ENCODE data around the gene TPSB2. TPM values are rescaled to one million over a fixed set of nuclear protein-coding genes. Genes with fewer than 3 reads are reported as not detected.

Gene TPSB2
- total and polyA plus RNA-seq, 2 donors (not counting 1 experiment from before 2014, with no cell fraction given), result not detected

DNA sequence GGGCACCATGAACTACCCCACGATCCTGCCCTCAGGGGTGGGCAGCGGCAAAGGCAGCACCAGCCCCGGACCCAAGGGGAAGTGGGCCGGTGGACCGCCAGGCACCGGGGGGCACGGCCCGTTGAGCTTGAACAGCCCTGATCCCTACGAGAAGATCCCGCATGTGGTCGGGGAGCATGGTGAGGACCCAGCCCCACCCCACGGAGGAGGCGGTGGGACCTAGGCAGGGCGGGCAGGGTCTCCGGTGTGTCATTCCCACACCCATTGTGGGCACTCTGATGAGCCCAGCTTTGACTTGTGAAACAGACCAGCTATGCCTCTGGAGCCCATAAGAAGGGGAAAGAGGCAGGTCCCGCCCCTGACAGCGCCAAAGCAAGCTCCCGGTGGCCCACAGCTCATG, 27.7 kb downstream of the TPSB2 start:
- no peak for TF ChIP-seq EZH2 (IDR thresholded peaks at IDR 0.05; ENCODE audit: low read length, missing control alignments)
- TF ChIP-seq, protein P1, sequence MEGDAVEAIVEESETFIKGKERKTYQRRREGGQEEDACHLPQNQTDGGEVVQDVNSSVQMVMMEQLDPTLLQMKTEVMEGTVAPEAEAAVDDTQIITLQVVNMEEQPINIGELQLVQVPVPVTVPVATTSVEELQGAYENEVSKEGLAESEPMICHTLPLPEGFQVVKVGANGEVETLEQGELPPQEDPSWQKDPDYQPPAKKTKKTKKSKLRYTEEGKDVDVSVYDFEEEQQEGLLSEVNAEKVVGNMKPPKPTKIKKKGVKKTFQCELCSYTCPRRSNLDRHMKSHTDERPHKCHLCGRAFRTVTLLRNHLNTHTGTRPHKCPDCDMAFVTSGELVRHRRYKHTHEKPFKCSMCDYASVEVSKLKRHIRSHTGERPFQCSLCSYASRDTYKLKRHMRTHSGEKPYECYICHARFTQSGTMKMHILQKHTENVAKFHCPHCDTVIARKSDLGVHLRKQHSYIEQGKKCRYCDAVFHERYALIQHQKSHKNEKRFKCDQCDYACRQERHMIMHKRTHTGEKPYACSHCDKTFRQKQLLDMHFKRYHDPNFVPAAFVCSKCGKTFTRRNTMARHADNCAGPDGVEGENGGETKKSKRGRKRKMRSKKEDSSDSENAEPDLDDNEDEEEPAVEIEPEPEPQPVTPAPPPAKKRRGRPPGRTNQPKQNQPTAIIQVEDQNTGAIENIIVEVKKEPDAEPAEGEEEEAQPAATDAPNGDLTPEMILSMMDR (conservative IDR thresholded peaks at IDR 0.05 in 1 of 2, IDR thresholded peaks at IDR 0.05 in 1 of 2; ENCODE audit: low read depth in 1 of 2, low read length in 2 of 2), result no peak
- H3K36me3 ChIP-seq (ENCODE audit: control insufficient read depth, insufficient read depth, low read length), result no peaks in the 10 kb centered on the region
- H3K4me2 ChIP-seq (ENCODE audit: extremely low read depth, insufficient read depth, low read length), result no peak overlapping the region
- no peak overlapping the region for H3K4me3 ChIP-seq (replicated peaks in 1 of 4; ENCODE audit: control extremely low read depth in 1 of 4, insufficient read depth in 1 of 4, low read depth in 3 of 4, low read length in 4 of 4)
- no peak overlapping the region for H3K27ac ChIP-seq (ENCODE audit: insufficient read depth, low read length)
- no peaks in the 10 kb centered on the region for H3K4me1 ChIP-seq (ENCODE audit: control insufficient read depth, extremely low read depth, insufficient read depth, low read length)
- no peak overlapping the region for H2AFZ ChIP-seq (ENCODE audit: low read length)
- no peak overlapping the region for H3K9ac ChIP-seq (ENCODE audit: insufficient read depth, low read length)
- no peaks in the 10 kb centered on the region for H3K27me3 ChIP-seq (ENCODE audit: control insufficient read depth, insufficient read depth, low read length)
- no peaks in the 10 kb centered on the region for H4K20me1 ChIP-seq (ENCODE audit: control insufficient read depth, extremely low read depth, insufficient read depth, low read length)
- no peaks in the 10 kb centered on the region for H3K9me3 ChIP-seq (ENCODE audit: control insufficient read depth, insufficient read depth, low read depth, low read length)
- DNase-seq (ENCODE audit: low read depth in 2 of 2), result no peak
- H3K79me2 ChIP-seq (ENCODE audit: control insufficient read depth, insufficient read depth, low read length), result no peaks in the 10 kb centered on the region

DNA sequence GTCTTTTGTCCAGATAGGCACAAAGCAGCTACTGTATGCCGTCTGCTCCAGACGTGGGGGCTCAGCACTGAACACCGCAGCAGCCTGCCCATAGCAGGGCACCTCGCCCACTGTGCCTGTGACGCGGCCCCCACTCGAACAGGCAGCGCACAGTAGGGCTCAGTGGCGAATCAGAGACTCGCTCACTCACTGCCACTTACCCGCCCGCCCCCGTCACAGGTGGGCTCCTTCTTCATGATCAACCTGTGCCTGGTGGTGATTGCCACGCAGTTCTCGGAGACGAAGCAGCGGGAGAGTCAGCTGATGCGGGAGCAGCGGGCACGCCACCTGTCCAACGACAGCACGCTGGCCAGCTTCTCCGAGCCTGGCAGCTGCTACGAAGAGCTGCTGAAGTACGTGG, 28.5 kb downstream of the TPSB2 start:
- no peak for DNase-seq (ENCODE audit: low read depth in 2 of 2)
- no peaks in the 10 kb centered on the region for H3K4me1 ChIP-seq (ENCODE audit: control insufficient read depth, extremely low read depth, insufficient read depth, low read length)
- H2AFZ ChIP-seq (ENCODE audit: low read length), result no peak overlapping the region
- H4K20me1 ChIP-seq (ENCODE audit: control insufficient read depth, extremely low read depth, insufficient read depth, low read length), result no peaks in the 10 kb centered on the region
- H3K27ac ChIP-seq (ENCODE audit: insufficient read depth, low read length), result no peak overlapping the region
- H3K36me3 ChIP-seq (ENCODE audit: control insufficient read depth, insufficient read depth, low read length), result no peaks in the 10 kb centered on the region
- no peaks in the 10 kb centered on the region for H3K27me3 ChIP-seq (ENCODE audit: control insufficient read depth, insufficient read depth, low read length)
- no peaks in the 10 kb centered on the region for H3K9me3 ChIP-seq (ENCODE audit: control insufficient read depth, insufficient read depth, low read depth, low read length)
- no peaks in the 10 kb centered on the region for H3K79me2 ChIP-seq (ENCODE audit: control insufficient read depth, insufficient read depth, low read length)
- no peak overlapping the region for H3K4me3 ChIP-seq (replicated peaks in 1 of 4; ENCODE audit: control extremely low read depth in 1 of 4, insufficient read depth in 1 of 4, low read depth in 3 of 4, low read length in 4 of 4)
- no peak for TF ChIP-seq EZH2 (IDR thresholded peaks at IDR 0.05; ENCODE audit: low read length, missing control alignments)
- TF ChIP-seq, protein P1 (conservative IDR thresholded peaks at IDR 0.05 in 1 of 2, IDR thresholded peaks at IDR 0.05 in 1 of 2; ENCODE audit: low read depth in 1 of 2, low read length in 2 of 2), result no peak
- no peak overlapping the region for H3K9ac ChIP-seq (ENCODE audit: insufficient read depth, low read length)
- no peak overlapping the region for H3K4me2 ChIP-seq (ENCODE audit: extremely low read depth, insufficient read depth, low read length)

DNA sequence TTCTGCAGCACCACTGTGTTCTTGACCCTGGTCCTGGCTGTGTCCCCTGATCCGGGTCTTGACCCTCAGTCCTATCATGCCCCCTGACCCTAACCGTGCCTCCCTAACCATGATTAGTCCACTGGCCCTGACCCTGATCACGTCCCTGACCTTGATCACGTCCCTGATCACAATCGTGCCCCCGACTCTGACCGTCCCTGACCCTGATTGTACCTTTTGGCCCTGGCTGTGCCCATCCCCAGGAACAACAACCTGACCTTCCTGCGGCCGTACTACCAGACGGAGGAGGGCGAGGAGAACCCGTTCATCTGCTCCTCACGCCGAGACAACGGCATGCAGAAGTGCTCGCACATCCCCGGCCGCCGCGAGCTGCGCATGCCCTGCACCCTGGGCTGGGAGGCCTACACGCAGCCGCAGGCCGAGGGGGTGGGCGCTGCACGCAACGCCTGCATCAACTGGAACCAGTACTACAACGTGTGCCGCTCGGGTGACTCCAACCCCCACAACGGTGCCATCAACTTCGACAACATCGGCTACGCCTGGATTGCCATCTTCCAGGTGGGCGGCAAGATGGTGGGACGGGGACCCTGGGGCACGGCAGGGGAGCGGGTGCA, 29.9 kb downstream of the TPSB2 start:
- H3K9me3 ChIP-seq (ENCODE audit: control insufficient read depth, insufficient read depth, low read depth, low read length), result no peaks in the 10 kb centered on the region
- no peak for TF ChIP-seq EZH2 (IDR thresholded peaks at IDR 0.05; ENCODE audit: low read length, missing control alignments)
- TF ChIP-seq, protein P1 (conservative IDR thresholded peaks at IDR 0.05 in 1 of 2, IDR thresholded peaks at IDR 0.05 in 1 of 2; ENCODE audit: low read depth in 1 of 2, low read length in 2 of 2), result no peak
- no peaks in the 10 kb centered on the region for H4K20me1 ChIP-seq (ENCODE audit: control insufficient read depth, extremely low read depth, insufficient read depth, low read length)
- H3K9ac ChIP-seq (ENCODE audit: insufficient read depth, low read length), result no peak overlapping the region
- H3K79me2 ChIP-seq (ENCODE audit: control insufficient read depth, insufficient read depth, low read length), result no peaks in the 10 kb centered on the region
- H3K36me3 ChIP-seq (ENCODE audit: control insufficient read depth, insufficient read depth, low read length), result no peaks in the 10 kb centered on the region
- no peak overlapping the region for H2AFZ ChIP-seq (ENCODE audit: low read length)
- no peak overlapping the region for H3K4me2 ChIP-seq (ENCODE audit: extremely low read depth, insufficient read depth, low read length)
- H3K27ac ChIP-seq (ENCODE audit: insufficient read depth, low read length), result no peak overlapping the region
- no peaks in the 10 kb centered on the region for H3K4me1 ChIP-seq (ENCODE audit: control insufficient read depth, extremely low read depth, insufficient read depth, low read length)
- no peak for DNase-seq (ENCODE audit: low read depth in 2 of 2)
- no peak overlapping the region for H3K4me3 ChIP-seq (replicated peaks in 1 of 4; ENCODE audit: control extremely low read depth in 1 of 4, insufficient read depth in 1 of 4, low read depth in 3 of 4, low read length in 4 of 4)
- no peaks in the 10 kb centered on the region for H3K27me3 ChIP-seq (ENCODE audit: control insufficient read depth, insufficient read depth, low read length)

Data from fibroblast of lung (primary cell).